BE2C (cell line): ENCODE data around the gene NLRC3.

ENCODE experiments used
- DNase-seq: peaks from one replicate; pipeline ENCODE4 v3.0.0-alpha.2; 2020
- H3K27me3 ChIP-seq: fragments of 250-450 bp; sonication (Bioruptor Pico); 2 replicates; pipeline ENCODE4 v1.5.1; 2020; ENCODE audit warnings: mild to moderate bottlenecking
- H3K36me3 ChIP-seq: fragments of 250-450 bp; sonication (Bioruptor Pico); 2 replicates; pipeline ENCODE4 v1.5.1; 2020; ENCODE audit warnings: mild to moderate bottlenecking
- H3K4me1 ChIP-seq: fragments of 250-450 bp; sonication (Bioruptor Pico); 2 replicates; pipeline ENCODE4 v1.5.1; 2020
- H3K4me3 ChIP-seq: 2 replicates; pipeline ENCODE4 v1.5.1; 2011; ENCODE audit warnings: low read depth, low read length
- H3K9me3 ChIP-seq: fragments of 250-450 bp; sonication (Bioruptor Pico); 2 replicates; pipeline ENCODE4 v1.5.1; 2020
- TF ChIP-seq, protein P1 (sequence below): IDR thresholded peaks from 2 replicates; pipeline ENCODE4 v1.5.1; 2012; ENCODE audit warnings: mild to moderate bottlenecking, low read depth, low read length

Gene NLRC3

DNA sequence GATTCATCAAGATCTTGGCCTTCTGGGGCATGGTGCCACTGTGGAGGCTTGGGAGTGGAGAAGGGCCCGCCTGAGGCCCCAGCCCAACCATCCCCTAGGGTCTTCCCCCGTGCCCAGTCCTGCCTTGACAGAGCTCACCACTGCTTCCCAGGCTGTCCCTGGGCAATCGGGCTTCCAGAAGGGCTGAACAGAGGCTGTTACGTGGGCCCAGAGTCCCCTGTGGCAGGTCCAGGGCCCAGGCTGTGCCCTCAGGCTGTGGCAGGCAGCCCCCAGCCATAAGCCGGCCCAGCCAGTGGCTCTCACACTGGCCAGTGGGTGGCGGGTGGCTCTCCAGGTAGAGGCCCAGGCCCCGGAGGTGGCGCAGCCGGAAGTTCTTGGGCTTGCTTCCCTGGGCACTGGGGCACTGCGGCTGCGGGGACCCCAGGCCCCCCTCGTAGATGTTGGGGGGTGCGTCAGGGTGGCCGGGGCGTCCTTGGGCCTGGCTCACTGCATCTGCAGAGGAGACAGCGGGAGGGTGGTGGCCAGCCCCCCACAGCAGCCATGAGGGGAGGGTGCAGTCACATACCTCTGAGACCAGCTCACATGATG lies 82.7 kb downstream of the NLRC3 start:
- no peak for DNase-seq
- H3K4me1 ChIP-seq, result peaks cover 18% of the 10 kb centered on the region
- no peak overlapping the region for H3K4me3 ChIP-seq
- no peaks in the 10 kb centered on the region for H3K36me3 ChIP-seq
- no peaks in the 10 kb centered on the region for H3K27me3 ChIP-seq
- TF ChIP-seq, protein P1, sequence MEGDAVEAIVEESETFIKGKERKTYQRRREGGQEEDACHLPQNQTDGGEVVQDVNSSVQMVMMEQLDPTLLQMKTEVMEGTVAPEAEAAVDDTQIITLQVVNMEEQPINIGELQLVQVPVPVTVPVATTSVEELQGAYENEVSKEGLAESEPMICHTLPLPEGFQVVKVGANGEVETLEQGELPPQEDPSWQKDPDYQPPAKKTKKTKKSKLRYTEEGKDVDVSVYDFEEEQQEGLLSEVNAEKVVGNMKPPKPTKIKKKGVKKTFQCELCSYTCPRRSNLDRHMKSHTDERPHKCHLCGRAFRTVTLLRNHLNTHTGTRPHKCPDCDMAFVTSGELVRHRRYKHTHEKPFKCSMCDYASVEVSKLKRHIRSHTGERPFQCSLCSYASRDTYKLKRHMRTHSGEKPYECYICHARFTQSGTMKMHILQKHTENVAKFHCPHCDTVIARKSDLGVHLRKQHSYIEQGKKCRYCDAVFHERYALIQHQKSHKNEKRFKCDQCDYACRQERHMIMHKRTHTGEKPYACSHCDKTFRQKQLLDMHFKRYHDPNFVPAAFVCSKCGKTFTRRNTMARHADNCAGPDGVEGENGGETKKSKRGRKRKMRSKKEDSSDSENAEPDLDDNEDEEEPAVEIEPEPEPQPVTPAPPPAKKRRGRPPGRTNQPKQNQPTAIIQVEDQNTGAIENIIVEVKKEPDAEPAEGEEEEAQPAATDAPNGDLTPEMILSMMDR, result no peak
- H3K9me3 ChIP-seq, result no peaks in the 10 kb centered on the region

DNA sequence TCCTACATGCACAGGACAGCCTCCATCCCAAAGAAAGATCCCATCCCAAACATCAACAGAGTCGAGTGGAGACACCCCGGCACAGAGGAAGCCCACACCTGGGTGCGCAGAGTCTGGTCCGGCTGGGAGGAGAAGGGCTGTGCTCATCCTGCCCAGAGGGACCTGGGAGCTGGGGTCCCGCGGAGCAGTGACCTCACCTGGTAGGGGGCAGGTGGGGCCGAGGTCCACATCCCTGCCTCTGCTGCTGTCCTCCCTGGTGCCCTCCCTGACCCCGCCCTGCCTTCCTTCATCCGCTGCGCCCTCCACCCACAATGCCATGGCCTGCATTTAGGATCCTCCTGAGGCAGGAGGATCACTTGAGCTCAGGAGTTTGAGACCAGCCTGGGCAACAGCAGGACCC lies 84.8 kb downstream of the NLRC3 start:
- TF ChIP-seq, protein P1, result no peak
- Histone ChIP-seq H3K4me1 (peaks cover 18% of the 10 kb centered on the region), H3K9me3 (no peaks in the 10 kb centered on the region), H3K27me3 (no peaks in the 10 kb centered on the region), H3K36me3 (no peaks in the 10 kb centered on the region; the same call in 1 of the 2 replicates), H3K4me3 (no peak overlapping the region)
- no peak for DNase-seq

DNA sequence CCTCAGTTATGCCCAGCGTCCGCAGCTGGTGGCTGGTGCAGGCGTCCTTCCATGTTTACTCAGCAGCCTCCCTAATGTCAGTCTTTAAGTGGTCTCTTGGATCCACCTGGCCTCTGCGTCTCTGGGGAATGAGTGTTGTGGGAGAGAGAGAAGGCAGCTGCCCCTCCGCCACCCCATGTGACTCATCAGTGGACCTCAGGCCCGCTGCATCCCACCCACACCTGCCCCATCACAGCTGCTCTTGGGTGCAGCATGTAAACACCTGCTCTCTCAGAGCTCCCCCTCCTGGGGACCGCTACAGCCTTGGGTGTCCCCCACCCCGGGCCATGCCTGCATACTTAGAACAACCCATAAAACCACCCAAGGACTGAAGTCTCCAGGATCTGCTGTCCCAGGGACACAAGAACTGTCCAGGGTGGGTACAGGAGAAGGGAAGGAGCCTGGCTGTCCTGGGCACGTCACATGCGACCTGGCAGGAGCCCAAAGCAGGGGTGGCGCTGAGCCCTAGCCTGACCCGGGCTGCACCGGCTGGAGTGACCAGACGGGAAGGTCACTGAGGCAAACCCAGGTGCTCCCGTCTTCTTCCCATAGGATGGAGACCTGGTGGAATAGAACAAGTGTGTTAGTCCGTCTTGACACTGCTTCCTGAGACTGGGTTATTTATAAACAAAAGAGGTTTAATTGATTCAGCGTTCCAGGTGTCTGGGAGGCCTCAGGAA lies 86.1 kb downstream of the NLRC3 start:
- Histone ChIP-seq H3K4me1 (peaks cover 18% of the 10 kb centered on the region), H3K4me3 (no peak overlapping the region), H3K9me3 (no peaks in the 10 kb centered on the region), H3K27me3 (no peaks in the 10 kb centered on the region), H3K36me3 (peaks cover 8% of the 10 kb centered on the region)
- TF ChIP-seq, protein P1, result peak; percentile 24; the same call in 1 of the 2 replicates
- DNase-seq, result peak; percentile 63
